Parathyroid adenoma (tissue), 2 donors: ENCODE results near the gene RAC3.

Experiments used
- H2AFZ ChIP-seq: fragments of 300-600 bp; sonication (generic); one replicate; pipeline ENCODE4 v1.7.0; 2017; ENCODE audit warnings: antibody characterized with exemption, mild to moderate bottlenecking
- H3K27ac ChIP-seq: fragments of 300-600 bp; sonication (generic); one replicate; pipeline ENCODE4 v1.7.0; 2017
- H3K27me3 ChIP-seq: fragments of 300-600 bp; sonication (generic); one replicate; pipeline ENCODE4 v1.7.0; 2017; ENCODE audit warnings: low read length; ENCODE audit not compliant: control insufficient read depth, insufficient read depth
- H3K36me3 ChIP-seq: fragments of 300-600 bp; sonication (generic); one replicate; pipeline ENCODE4 v1.7.0; 2017; ENCODE audit warnings: low read length; ENCODE audit not compliant: control insufficient read depth, insufficient read depth
- H3K4me1 ChIP-seq: fragments of 300-600 bp; sonication (generic); one replicate; pipeline ENCODE4 v1.7.0; 2017; ENCODE audit warnings: control low read depth
- H3K4me2 ChIP-seq: fragments of 300-600 bp; sonication (generic); one replicate; pipeline ENCODE4 v1.7.0; 2017; ENCODE audit warnings: low read length
- H3K4me3 ChIP-seq: fragments of 300-600 bp; sonication (generic); one replicate; pipeline ENCODE4 v1.7.0; 2017; ENCODE audit warnings: low read depth, low read length
- H3K79me2 ChIP-seq: fragments of 300-600 bp; sonication (generic); one replicate; pipeline ENCODE4 v1.7.0; 2017; ENCODE audit warnings: control low read depth
- H3K9ac ChIP-seq: fragments of 300-600 bp; sonication (generic); one replicate; pipeline ENCODE4 v1.7.0; 2017; ENCODE audit warnings: mild to moderate bottlenecking
- H3K9me3 ChIP-seq: fragments of 300-600 bp; sonication (generic); one replicate; pipeline ENCODE4 v1.7.0; 2017; ENCODE audit warnings: low read length; ENCODE audit not compliant: control insufficient read depth
- TF ChIP-seq, protein P1 (sequence below): fragments of 300-600 bp; sonication (generic); IDR thresholded peaks from one replicate; pipeline ENCODE4 v1.7.0; 2017; ENCODE audit warnings: antibody characterized with exemption, mild to moderate bottlenecking
- donor health status: primary hyperparathyroidism.

Gene RAC3

DNA sequence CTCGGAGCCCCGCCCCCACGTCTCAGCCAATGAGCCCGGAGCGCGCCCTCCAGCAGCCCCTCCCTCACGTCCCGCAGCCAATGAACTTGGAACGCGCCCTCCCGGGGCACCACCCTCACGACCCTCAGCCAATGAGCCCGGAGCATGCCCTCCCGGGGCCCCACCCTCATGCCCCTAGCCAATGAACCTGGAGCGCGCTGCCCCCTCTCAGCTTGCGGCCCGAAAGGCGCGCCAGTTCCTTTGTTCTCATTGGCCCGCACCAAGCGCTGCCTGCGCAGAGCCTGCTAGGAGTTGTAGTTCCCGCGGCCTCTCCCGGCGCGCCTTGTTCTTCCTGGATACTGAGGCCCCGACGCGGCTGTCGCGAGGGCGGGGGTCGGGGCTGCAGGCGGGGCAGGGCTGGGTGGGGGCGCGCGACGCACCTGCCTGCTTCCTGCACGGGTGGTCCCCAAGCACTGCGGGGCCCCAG, 8.5 kb upstream of the RAC3 start, which contains the start of gene LRRC45:
Gene LRRC45, plus strand, starts transcription at position 325 of the 466 bp plus-strand sequence. CDS start 339 bp downstream, outside the sequence.
- peaks cover 2% of the 10 kb centered on the region for H3K79me2 ChIP-seq
- peak within 1 kb of the TSS; percentile 43 for H3K9ac ChIP-seq
- H2AFZ ChIP-seq: peak within 1 kb of the TSS; percentile 88
- peak within 1 kb of the TSS; percentile 95 for H3K4me2 ChIP-seq
- peaks cover 16% of the 10 kb centered on the region for H3K4me1 ChIP-seq
- no peaks in the 10 kb centered on the region for H3K9me3 ChIP-seq
- TF ChIP-seq, protein P1, sequence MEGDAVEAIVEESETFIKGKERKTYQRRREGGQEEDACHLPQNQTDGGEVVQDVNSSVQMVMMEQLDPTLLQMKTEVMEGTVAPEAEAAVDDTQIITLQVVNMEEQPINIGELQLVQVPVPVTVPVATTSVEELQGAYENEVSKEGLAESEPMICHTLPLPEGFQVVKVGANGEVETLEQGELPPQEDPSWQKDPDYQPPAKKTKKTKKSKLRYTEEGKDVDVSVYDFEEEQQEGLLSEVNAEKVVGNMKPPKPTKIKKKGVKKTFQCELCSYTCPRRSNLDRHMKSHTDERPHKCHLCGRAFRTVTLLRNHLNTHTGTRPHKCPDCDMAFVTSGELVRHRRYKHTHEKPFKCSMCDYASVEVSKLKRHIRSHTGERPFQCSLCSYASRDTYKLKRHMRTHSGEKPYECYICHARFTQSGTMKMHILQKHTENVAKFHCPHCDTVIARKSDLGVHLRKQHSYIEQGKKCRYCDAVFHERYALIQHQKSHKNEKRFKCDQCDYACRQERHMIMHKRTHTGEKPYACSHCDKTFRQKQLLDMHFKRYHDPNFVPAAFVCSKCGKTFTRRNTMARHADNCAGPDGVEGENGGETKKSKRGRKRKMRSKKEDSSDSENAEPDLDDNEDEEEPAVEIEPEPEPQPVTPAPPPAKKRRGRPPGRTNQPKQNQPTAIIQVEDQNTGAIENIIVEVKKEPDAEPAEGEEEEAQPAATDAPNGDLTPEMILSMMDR: no peak
- H3K36me3 ChIP-seq: no peaks in the 10 kb centered on the region
- peak within 1 kb of the TSS; percentile 78 for H3K4me3 ChIP-seq
- no peaks in the 10 kb centered on the region for H3K27me3 ChIP-seq
- H3K27ac ChIP-seq: peak within 1 kb of the TSS; percentile 24

DNA sequence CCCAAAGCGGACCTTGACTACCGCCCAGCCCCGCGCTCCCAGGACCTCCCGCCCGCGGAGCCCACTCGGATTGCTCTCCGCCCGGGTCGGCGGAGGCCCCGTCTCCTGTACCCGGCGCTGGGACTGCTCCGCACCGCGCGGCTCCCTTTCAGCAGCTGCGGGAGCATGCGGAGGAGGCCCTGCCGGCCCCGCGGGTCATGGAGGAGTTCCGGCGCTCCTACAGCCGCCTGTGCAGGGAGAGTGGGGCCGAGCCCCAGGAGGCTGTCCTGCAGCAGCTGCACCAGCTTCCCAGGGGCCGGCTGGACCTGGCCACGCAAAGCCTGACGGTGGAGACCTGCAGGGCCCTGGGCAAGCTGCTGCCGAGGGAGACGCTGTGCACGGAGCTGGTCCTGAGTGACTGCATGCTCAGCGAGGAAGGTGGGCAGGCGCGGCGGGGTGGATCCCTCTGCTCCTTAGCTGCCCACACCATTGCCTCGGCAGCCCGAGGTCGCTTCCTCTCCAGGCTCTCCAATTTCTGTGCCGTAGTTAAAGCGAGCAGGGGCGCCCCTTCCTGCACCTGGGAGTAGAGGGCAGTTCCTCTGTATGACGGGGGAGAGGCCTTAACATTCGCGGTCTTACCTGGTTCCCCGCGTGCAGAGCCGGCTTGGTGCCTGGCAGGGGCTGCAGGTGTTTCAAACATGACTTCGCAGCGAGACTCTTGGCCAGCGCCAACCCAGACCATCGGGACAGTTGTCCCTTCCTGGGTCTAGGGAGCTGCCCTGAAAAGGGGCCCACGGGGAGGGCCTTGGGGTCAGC, 7.8 kb upstream of the RAC3 start:
- TF ChIP-seq, protein P1: no peak
- no peak overlapping the region for H3K27ac ChIP-seq
- H3K36me3 ChIP-seq: no peaks in the 10 kb centered on the region
- H3K27me3 ChIP-seq: no peaks in the 10 kb centered on the region
- no peaks in the 10 kb centered on the region for H3K9me3 ChIP-seq
- peak overlapping the region; percentile 43 for H3K9ac ChIP-seq
- peaks cover 2% of the 10 kb centered on the region for H3K79me2 ChIP-seq
- H3K4me1 ChIP-seq: peaks cover 16% of the 10 kb centered on the region
- peak overlapping the region; percentile 78 for H3K4me3 ChIP-seq
- H2AFZ ChIP-seq: peak overlapping the region; percentile 88
- peak overlapping the region; percentile 95 for H3K4me2 ChIP-seq

DNA sequence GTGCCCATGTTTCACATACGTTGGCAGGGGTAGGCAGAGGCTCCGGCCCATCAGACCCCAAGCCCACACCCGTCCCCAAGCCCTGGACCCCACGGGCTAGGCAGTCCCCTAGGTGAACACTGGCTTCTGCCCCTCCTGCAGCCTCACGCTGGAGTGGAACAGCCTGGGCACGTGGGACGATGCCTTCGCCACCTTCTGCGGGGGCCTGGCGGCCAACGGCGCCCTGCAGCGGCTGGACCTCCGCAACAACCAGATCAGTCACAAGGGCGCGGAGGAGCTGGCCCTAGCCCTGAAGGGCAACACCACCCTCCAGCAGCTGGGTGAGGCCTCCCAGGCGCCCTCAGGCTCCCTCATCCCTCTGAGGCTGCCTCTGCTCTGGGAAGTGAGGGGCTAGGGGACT, 6.6 kb upstream of the RAC3 start:
- H3K4me1 ChIP-seq: peaks cover 16% of the 10 kb centered on the region
- H3K36me3 ChIP-seq: no peaks in the 10 kb centered on the region
- no peak overlapping the region for H3K27ac ChIP-seq
- TF ChIP-seq, protein P1: no peak
- H3K4me2 ChIP-seq: no peak overlapping the region
- H3K9ac ChIP-seq: no peak overlapping the region
- H3K4me3 ChIP-seq: no peak overlapping the region
- H2AFZ ChIP-seq: no peak overlapping the region
- H3K79me2 ChIP-seq: peaks cover 2% of the 10 kb centered on the region
- no peaks in the 10 kb centered on the region for H3K27me3 ChIP-seq
- H3K9me3 ChIP-seq: no peaks in the 10 kb centered on the region

DNA sequence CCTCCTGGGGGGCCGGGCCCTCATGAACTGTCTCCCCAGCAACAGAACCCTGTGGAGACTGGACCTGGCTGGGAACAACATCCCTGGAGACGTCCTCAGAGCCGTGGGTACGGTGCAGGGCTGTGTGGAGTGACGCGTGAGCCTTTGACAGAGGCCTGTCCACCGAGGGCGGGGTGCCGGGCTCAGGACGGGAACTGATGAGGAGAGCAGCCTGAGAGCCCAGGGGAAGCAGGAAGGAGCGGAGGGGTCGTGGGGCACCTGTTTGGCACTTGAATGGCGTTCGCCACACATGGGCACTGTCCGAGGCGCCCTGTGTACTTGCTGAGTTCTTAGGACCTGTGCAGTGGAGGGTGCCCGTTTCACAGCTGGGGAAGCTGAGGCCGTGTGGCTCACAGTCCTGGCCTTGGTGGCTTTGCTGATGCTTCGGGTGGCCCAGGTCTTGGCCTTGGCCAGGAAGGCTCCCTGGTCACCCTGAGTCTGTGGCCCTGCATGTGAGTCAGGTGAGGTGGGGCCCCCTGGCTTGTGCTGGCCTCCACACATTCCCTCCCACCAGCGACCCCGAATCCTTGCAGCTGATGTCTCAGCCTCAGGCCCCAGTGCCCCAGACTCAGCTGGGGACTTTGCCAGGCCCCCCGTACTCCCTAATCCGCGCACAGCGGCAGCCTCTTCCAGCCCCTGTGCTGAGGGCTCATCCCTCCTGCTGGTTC, 5.9 kb upstream of the RAC3 start:
- TF ChIP-seq, protein P1: no peak
- H3K9ac ChIP-seq: no peak overlapping the region
- no peaks in the 10 kb centered on the region for H3K36me3 ChIP-seq
- H3K4me2 ChIP-seq: no peak overlapping the region
- H3K79me2 ChIP-seq: peaks cover 2% of the 10 kb centered on the region
- H3K27ac ChIP-seq: no peak overlapping the region
- no peak overlapping the region for H3K4me3 ChIP-seq
- H3K4me1 ChIP-seq: peaks cover 22% of the 10 kb centered on the region
- no peak overlapping the region for H2AFZ ChIP-seq
- no peaks in the 10 kb centered on the region for H3K9me3 ChIP-seq
- H3K27me3 ChIP-seq: no peaks in the 10 kb centered on the region
